Mucosa of stomach (tissue), 1 donor: ENCODE measurements around the gene ZNF521.

Source experiments
- H3K27me3 ChIP-seq: one replicate; pipeline ENCODE4 v1.7.0; 2013; ENCODE audit warnings: mild to moderate bottlenecking, low read length; ENCODE audit not compliant: control insufficient read depth, insufficient read depth
- H3K36me3 ChIP-seq: one replicate; pipeline ENCODE4 v1.7.0; 2013; ENCODE audit warnings: low read length; ENCODE audit not compliant: control insufficient read depth, insufficient read depth
- H3K4me1 ChIP-seq: one replicate; pipeline ENCODE4 v1.7.0; 2013; ENCODE audit warnings: mild to moderate bottlenecking, low read length; ENCODE audit not compliant: control insufficient read depth, insufficient read depth
- H3K4me3 ChIP-seq: one replicate; pipeline ENCODE4 v1.7.0; 2013; ENCODE audit warnings: low read length
- H3K9ac ChIP-seq: one replicate; pipeline ENCODE4 v1.7.0; 2013; ENCODE audit warnings: mild to moderate bottlenecking, low read length, moderate library complexity
- H3K9me3 ChIP-seq: one replicate; pipeline ENCODE4 v1.7.0; 2013; ENCODE audit warnings: mild to moderate bottlenecking, low read length, moderate library complexity; ENCODE audit not compliant: control insufficient read depth
- donor health status: Pancreatic carcinoma.

The ZNF521 gene

DNA sequence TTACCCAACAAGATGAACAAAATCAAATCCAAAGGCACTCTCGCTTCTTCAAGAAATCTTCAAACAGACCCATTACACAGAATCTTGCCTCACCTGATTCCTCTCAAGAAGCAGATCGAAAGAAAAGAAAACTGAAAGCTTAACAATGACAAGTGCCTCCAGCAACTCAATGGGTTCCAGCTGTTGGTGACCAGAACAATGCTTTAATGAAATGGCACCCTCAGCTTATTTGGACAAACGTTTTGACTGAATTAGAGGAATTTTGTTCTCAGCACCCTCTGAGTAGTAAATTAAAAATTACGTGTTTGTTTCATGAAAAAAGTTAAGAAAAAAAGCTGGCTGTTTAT lies 211.0 kb downstream of the ZNF521 start:
- Histone ChIP-seq H3K4me3 (no peak overlapping the region), H3K36me3 (no peaks in the 10 kb centered on the region), H3K9me3 (no peaks in the 10 kb centered on the region), H3K4me1 (no peaks in the 10 kb centered on the region), H3K9ac (no peak overlapping the region), H3K27me3 (no peaks in the 10 kb centered on the region)

DNA sequence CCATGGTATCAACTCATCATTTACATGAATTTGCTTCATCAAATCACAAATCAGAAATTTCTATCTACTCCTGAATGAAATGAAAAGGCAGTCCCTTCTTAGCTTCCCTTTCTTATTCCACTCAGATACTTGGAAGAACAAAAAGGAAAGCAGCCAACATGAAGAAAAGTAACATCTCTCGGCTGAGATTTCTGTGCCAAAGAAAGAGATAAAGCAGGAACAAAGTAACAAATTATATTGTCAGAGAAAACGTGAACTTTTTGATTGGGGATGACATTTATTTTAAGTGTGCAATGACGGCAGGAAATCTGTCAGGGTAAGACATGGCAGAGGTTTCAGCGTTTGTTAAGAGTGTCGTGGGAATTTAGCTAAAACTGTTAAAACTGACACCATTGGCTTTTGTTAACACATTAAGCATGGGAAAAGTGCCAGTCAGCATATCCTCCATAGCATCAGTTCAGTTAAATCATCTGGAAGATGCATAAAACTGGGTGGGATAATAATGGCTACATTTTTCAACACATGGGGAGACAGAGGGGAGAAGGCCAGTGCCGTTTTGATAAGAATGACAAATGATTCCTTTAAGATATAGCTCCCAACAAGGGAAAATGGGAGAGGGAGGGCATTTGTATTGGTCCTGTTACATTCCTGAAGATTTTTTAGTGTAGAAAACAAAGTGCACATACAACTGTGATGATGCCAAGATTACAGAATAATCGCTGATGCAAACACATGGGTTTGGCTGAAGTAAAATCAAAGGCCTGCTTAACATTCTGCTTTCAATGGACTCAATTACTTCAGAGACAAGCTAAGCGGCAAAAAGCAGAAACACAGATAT lies 211.6 kb downstream of the ZNF521 start:
- Histone ChIP-seq H3K9me3 (no peaks in the 10 kb centered on the region), H3K27me3 (no peaks in the 10 kb centered on the region), H3K9ac (no peak overlapping the region), H3K36me3 (no peaks in the 10 kb centered on the region), H3K4me1 (no peaks in the 10 kb centered on the region), H3K4me3 (no peak overlapping the region)

DNA sequence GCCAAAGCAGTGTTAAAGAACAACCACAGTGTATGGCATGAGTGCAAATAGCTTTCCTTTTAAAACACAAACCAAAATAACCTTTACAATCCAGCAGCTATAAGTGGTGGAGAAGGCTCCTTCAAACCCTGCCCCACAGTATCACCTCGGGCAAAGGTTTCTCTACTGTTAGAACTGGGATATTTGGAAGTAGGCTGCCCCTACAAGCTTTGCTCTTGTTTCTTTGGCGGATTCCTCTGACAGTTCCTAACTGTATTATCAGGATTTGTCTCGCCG lies 214.8 kb downstream of the ZNF521 start:
- H3K9ac ChIP-seq: no peak overlapping the region
- no peaks in the 10 kb centered on the region for H3K4me1 ChIP-seq
- no peaks in the 10 kb centered on the region for H3K9me3 ChIP-seq
- no peaks in the 10 kb centered on the region for H3K36me3 ChIP-seq
- no peak overlapping the region for H3K4me3 ChIP-seq
- H3K27me3 ChIP-seq: no peaks in the 10 kb centered on the region

DNA sequence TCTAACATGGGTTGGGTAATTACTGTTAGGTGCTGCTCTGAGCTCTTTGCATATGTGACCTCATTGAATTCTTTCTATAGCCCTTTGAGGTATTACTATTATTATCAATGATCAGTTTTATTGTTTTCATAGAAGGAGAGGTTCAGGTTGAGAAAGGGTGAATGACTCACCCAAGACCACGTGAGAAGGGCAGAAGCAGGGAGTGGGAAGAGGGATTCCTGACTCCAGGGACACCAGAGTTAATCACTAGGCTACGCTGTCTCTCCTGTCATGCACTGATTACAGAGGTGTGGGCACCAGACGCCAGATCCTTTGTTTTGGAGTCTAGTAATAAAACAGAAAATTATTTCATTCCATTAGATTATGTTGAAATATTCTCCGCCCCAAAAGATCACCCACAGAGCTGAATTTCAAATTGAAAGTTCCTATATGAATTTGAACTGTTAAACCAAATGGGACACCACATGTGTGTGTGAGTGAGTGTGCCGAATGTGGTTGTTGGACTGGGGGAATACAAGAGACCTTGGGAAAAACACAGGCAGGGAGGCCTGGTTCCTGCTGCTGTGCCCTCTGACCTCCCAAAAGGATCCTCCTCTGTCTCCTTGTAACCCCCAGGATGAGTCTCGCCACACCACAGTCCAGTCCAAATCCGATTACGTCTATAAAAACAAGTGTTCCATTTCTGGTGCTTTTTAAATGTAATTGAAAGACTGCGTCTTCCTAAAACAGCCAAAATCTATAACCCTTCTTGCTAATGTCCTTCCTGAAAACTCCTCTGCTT lies 215.4 kb downstream of the ZNF521 start:
- Histone ChIP-seq H3K36me3 (no peaks in the 10 kb centered on the region), H3K9ac (no peak overlapping the region), H3K9me3 (no peaks in the 10 kb centered on the region), H3K4me1 (no peaks in the 10 kb centered on the region), H3K27me3 (no peaks in the 10 kb centered on the region), H3K4me3 (no peak overlapping the region)

DNA sequence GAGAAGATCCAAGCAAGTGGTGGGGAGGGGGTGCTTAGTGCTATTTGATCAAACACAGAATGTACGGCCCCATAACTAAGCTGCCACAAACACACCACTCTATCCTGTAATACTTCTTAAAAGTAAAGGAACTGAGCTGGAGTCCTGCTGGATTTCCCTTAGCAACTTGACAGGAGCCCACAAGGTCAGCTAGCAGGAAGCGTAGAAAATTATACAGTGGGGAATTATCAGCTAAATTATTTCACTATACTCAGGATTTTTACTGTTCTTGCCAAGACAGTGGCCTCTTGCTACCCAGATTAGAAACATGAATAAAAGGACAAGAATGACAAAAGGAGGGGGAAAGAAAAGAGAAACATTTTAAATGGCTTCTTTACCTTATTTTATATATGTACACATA lies 217.1 kb downstream of the ZNF521 start:
- Histone ChIP-seq H3K9ac (no peak overlapping the region), H3K4me1 (no peaks in the 10 kb centered on the region), H3K9me3 (no peaks in the 10 kb centered on the region), H3K36me3 (no peaks in the 10 kb centered on the region), H3K27me3 (no peaks in the 10 kb centered on the region), H3K4me3 (no peak overlapping the region)

DNA sequence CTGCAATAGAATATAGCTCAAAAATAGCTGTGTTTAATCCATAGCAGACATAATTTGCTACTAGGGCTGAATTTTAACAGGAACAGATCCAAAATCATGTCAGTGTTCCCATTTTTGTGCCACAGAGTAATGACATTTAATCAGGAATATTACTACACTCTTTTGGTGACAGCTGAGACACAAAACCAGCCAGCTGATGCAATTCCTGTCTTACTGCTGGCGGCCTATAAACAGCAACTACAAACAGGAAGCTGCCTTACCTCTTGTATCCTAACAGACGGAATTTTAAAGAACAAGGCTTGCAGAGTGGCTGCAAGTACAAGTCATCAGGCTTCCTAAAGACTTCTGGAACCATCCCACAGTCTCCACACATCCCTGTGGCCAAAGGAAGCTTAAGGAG lies 218.1 kb downstream of the ZNF521 start:
- no peaks in the 10 kb centered on the region for H3K36me3 ChIP-seq
- no peak overlapping the region for H3K9ac ChIP-seq
- no peak overlapping the region for H3K4me3 ChIP-seq
- no peaks in the 10 kb centered on the region for H3K9me3 ChIP-seq
- no peaks in the 10 kb centered on the region for H3K27me3 ChIP-seq
- H3K4me1 ChIP-seq: no peaks in the 10 kb centered on the region

DNA sequence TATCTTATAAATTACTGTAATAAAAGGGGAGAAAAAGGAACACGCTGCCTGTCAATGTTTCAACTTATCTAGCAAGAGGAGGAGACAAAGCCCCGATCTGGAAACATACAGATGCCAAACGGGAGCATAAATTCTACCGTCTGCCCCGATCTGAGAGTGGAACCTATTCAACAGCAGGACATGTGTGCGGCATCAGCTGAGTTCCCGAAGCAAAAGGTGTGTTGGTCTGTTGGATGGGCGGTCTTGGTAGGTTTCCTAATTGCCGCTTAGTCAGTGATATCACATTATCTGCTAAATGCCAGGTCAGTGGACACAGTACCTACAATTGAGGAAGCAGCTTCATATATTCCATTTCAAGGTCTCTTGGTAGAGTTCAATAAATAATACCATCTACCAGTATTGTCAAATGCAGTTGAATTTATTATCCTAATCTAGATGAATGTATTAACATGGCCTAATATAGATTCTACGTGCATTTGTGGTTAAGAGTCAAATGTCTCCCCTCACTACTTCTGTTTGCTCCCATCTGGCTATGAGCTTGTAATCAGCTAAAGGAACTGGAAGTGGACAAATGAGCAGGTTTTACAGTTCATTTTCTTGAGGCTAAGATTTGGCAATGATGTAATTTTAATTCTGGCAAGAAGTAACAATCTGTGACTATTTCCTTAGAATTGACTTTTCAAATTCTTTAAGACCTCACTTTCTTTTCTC lies 219.0 kb downstream of the ZNF521 start:
- Histone ChIP-seq H3K4me1 (no peaks in the 10 kb centered on the region), H3K27me3 (no peaks in the 10 kb centered on the region), H3K9ac (no peak overlapping the region), H3K4me3 (no peak overlapping the region), H3K36me3 (no peaks in the 10 kb centered on the region), H3K9me3 (no peaks in the 10 kb centered on the region)

DNA sequence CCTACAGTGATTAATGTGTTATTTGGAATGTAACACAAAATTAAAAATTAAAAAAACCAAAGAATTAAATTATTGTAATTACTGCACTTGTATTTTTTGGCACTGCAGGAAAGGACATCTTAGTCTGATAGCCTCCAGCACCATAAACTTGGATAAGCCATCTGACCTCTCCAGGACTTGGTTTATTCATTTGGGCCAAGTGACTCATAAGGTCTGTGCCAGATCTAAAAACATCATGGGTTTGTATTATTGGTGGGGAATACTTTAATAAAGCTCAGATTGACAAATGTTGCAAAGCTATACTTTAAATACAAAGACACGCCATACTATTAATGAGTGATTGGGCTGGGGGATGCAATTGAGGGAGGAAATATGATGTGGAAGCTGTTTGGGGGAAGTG lies 225.2 kb downstream of the ZNF521 start:
- no peaks in the 10 kb centered on the region for H3K36me3 ChIP-seq
- H3K9ac ChIP-seq: no peak overlapping the region
- no peaks in the 10 kb centered on the region for H3K9me3 ChIP-seq
- H3K4me3 ChIP-seq: no peak overlapping the region
- no peaks in the 10 kb centered on the region for H3K27me3 ChIP-seq
- no peaks in the 10 kb centered on the region for H3K4me1 ChIP-seq

DNA sequence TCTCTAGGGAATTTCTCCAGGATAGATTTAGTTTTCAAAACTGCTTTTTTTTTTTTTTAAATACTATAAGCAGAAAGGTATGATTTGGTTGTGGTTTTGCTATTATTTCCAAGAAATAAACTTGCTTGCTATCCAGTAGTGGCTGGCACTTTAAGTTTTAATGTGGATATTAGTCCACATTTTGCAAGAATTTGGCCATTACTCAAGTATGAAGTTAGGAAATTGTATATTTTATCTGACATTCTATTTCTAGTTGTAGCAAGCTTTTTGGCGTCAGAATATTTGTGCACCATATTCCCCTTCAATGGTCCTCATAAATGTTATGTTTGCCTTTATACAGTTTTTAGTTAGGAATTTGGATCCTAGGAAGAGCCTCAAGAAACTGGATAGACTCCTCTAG lies 226.3 kb downstream of the ZNF521 start:
- H3K9ac ChIP-seq: no peak overlapping the region
- no peaks in the 10 kb centered on the region for H3K27me3 ChIP-seq
- H3K4me1 ChIP-seq: no peaks in the 10 kb centered on the region
- H3K4me3 ChIP-seq: no peak overlapping the region
- no peaks in the 10 kb centered on the region for H3K36me3 ChIP-seq
- H3K9me3 ChIP-seq: no peaks in the 10 kb centered on the region

DNA sequence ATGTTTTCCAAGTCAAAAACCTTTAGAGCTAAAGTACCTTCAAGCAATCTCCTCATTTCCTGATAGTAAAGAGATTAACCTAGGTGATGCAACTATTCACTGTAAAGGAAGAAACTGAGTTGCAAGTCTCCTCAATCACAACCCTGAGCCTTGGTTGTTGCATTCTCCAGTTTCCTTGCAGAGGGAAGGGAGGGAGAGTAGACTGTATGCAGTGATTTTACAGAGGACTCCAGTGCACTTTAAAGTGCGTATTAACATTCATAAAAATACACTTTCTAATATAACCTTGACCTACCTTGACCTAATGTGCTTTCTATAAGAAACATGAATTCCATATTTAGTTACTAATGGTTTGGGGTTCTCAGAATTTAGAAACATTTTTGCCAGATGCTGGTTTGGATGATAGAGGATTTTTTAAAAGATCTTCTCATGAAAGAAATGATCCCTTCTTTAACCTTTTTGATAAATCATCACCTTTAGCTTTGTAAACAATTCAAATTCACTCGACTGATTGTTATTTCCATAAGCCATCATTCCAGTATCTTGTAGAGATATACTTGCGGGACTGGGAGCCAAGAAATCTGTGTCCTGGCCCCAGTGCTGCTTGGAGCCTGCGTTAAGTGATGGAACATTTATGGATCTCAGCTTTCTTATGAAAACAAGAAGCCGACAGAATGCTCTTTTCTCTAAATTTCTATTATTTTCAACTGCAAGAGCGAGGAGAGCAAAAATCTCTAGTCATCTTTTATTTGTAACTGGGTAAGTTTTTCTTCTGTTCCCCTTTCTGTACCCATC lies 228.3 kb downstream of the ZNF521 start:
- Histone ChIP-seq H3K9ac (no peak overlapping the region), H3K4me1 (no peaks in the 10 kb centered on the region), H3K36me3 (no peaks in the 10 kb centered on the region), H3K4me3 (no peak overlapping the region), H3K27me3 (no peaks in the 10 kb centered on the region), H3K9me3 (no peaks in the 10 kb centered on the region)

DNA sequence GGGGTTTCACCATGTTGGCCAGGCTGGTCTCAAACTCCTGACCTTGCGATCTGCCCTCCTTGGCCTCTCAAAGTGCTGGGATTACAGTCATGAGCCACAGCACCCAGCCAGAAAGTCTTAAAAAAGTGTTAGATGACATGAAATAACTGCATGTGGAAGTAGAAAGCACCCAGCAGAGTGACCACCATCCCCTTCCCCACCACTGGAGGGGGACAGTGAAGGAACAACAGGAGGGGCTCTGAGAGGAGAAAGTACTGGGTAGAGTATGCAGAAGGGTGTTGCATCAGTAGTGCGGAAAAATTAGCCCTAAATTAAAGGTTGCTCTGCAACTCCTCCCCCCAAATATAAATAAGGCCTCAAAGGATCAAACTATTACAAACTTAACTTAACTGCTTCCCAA lies 230.5 kb downstream of the ZNF521 start:
- H3K27me3 ChIP-seq: no peaks in the 10 kb centered on the region
- no peak overlapping the region for H3K9ac ChIP-seq
- H3K4me3 ChIP-seq: no peak overlapping the region
- H3K4me1 ChIP-seq: no peaks in the 10 kb centered on the region
- no peaks in the 10 kb centered on the region for H3K36me3 ChIP-seq
- no peaks in the 10 kb centered on the region for H3K9me3 ChIP-seq

DNA sequence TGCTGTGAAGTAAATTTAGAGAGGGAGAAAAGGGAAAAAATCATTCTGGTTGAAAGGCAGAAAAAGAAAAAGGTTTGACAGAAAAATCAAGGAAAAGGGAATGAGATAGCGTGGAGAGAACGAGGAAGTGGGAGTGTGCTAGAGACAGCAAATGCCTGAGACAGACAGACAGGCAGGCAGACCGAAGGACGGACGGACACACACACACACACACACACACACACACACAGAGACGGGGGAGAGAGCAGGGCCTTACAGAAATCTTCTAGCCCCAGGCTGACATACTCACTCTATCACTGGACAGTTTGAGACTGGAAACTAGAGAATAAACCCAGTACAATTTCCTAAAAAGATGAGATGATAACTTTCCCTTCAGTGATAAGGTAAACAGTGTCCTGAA lies 238.4 kb downstream of the ZNF521 start:
- Histone ChIP-seq H3K9ac (no peak overlapping the region), H3K27me3 (no peaks in the 10 kb centered on the region), H3K4me1 (no peaks in the 10 kb centered on the region), H3K36me3 (no peaks in the 10 kb centered on the region), H3K9me3 (no peaks in the 10 kb centered on the region), H3K4me3 (no peak overlapping the region)
